ENCODE results near the gene HDAC4. TPM values are rescaled to one million over a fixed set of nuclear protein-coding genes. Genes with fewer than 3 reads are reported as not detected.

The HDAC4 gene
- total RNA-seq, 1 donor from 2014 or later, result 29.4 TPM

DNA sequence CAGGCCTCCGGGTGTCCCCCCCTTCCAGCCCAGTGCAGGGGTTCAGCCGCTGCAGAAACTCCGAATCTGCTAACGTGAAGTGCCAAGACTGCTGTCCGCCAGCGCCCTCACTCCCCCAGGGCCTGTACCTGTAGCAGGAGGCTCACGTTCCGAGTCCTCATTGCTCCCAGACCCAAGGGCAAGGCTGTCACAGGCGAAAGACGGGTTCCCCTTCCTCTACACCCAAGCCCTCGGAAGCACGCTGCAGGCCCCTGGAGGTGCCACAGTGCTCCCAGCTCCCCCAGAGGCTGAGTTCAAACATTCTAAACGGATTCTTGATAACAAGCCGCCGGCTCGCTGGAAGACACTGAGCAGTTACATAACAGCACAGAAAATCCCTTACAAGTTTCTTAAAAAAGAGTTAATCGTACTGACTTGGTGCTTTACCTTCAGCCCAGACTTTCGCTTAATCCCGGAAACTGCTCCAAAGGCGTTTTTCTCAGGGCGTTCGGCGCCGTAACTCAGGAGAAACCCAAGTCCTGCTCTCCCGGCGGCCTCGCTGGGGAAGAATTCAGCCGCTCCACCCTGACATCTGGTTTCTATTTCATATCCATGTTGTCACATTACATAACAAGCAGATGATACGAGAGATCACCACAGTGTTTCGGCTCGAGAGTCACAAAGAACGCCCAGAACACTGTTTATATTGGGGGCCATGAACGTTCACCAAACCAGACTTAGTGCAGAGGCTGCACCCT is 92.0 kb downstream of the HDAC4 start:
- DNase-seq (ENCODE audit: low read depth), result no peak

GRCh38 chr2:239307921-239308613 is 92.8 kb downstream of the HDAC4 start:
- DNase-seq (ENCODE audit: low read depth), result no peak

DNA sequence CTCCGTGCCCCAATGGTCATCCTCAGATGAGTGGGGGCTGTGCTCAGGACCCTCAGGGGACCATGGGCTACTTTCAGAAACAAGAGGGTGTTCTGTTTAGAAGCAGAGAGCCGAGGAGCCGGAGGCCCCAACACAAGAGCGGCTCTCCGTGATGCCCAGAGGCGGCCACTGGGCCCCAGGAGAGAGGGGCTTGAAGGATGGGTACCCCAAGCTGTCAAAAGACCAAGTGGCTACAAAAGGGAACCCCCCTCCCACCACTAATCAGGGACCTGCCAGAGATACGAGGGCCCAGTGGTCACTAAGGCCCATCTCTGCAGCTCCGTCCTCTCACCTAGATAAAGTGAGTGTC is 93.6 kb downstream of the HDAC4 start:
- DNase-seq (ENCODE audit: low read depth), result no peak

DNA sequence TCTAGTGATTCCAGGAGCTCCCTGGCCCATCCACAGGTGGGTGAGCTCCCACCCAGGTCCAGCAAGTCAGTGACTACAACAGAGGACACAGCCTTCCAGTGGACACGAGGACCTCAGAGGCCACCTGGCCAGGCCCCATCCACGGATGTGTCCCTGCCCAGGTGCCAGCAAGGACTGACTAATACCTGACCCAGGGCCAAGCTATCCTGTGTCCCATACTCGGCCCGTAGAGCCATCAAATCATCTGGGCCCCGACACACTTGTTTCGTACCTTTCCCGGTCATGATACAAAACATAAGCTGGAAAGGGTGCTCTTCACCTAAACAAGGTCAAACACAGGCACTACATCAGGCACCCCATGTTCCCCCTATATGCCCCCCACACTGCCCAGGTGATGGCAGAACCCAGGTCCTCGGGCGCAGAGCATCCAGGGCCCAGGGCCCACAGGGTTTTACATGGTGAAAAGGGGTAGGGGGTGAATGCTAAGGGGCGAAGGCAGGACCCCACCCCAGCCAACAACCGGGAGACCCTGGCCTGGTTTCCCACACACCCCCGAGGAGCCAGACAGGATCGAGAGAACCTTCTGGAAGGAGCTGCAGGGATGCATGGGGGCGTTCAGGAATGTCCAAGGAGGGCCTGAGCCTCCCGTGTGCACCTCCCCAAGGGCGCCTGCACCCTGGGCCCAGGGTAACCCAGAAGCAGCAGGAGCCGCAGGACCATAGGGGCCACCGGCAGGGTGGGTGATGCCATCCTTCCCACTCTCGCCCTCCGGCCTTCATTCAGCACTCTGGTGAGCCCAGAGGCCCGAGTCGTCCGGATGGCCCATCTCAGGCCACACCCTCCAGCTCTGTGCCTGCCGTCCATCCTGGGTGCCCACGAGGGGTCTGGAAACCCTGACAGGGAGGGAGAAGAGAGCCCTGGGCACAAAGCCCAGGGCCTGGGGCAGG is 94.3 kb downstream of the HDAC4 start:
- no peak for DNase-seq (ENCODE audit: low read depth)

DNA sequence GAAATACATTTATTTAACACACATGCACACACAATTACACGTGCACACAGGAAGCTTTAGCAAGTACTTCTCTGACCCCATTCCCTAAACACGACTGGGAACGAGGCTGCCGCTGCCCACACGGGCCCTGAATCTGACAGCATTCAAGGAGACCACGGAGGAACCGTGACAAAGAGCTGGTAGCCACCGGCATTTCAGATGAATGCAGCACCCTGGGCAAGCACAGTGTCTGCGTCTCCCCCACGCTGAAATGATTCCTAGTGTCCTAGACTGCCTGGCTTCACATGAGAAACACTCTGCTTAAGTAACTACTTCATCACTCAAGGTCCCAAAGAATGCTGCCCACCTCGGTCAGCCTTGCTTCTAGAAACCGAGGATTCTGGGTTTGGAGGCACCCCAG is 95.0 kb downstream of the HDAC4 start:
- DNase-seq (ENCODE audit: low read depth), result no peak

DNA sequence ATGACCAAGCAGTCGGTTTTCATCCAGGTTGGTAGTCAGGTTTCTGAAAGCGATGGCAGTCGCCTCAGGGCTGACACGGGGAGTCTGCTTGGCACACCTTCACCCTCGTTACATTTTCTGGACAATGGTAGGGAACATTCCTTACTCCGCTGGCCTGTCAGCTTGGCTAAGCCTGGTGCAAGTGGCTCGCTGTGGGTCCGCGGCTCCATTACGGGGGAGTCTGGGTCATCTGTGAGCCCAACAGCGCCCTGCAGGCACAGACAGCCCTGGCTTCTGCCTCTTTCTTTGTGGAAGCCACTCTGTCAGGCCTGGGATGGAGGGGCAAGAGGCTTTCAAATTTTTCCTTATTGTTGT is 95.6 kb downstream of the HDAC4 start:
- DNase-seq (ENCODE audit: low read depth), result no peak

DNA sequence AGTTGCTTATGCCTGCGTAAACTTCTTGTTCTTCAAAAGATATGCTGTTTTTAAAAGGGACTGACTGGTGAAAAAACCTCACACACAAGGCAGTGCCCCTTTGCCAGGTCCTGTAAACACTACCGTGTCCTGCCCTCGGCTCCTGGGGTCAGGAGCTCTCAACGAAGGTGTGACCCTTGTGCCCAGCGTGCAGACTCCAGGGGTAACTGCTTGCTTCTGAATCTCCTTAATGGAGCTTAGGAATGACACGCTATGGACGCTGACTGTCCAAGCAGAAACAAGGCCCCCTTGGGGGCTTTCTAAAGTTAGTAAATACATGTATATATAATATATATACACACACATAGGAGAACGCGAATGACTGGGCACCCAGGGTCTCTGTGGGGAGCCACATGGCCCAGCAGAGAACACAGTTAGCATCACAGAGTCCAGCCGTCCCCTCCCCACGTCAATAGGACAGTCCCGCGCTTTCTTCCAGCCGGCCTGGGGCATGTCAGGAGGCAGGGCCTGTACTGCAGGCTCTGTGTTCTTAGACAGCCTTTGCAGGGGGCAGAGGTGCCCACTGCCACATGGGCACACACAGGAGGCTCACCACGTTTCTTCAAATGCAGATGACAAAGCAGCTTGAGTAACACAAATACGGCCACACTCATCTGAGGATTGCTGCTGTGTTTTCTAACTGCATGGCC is 96.1 kb downstream of the HDAC4 start:
- DNase-seq (ENCODE audit: low read depth), result no peak

DNA sequence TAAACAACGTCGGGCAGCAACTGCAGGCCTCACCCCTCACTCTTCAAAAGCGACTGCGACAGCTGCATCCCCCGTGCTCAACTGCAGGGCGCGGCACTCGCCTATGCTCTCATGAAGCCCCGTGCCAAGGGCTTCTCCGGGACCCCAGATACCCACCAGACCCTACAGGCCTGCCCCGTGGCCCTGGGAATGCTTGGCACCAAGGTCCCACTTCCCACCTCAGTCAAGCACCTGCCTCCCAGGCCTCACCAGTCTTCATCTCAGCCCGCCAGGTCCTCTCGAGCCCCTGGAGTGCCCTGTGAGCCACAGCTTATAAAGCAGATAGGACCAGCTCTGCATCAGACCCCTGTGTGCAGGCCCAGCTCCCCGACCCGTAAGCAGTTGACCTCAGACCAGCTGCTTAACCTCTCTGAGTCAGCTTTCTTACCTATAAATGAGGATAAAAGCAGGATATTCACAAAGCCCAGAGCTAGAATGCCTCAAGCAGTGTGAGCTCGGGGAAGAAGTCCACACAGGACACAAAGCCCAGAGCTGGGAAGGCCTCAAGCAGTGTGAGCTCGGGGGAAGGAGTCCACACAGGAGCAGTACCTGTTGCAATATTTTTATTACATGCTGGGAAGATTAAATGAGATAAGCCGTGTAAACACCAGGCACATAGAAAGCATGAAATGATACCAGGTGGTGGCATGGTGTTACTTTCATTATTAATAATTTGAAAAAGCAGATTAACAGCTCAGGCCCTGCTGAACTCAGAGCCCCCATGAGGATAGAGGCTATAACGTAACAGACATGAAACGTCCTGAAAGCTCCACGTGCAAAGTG is 96.9 kb downstream of the HDAC4 start:
- no peak for DNase-seq (ENCODE audit: low read depth)

DNA sequence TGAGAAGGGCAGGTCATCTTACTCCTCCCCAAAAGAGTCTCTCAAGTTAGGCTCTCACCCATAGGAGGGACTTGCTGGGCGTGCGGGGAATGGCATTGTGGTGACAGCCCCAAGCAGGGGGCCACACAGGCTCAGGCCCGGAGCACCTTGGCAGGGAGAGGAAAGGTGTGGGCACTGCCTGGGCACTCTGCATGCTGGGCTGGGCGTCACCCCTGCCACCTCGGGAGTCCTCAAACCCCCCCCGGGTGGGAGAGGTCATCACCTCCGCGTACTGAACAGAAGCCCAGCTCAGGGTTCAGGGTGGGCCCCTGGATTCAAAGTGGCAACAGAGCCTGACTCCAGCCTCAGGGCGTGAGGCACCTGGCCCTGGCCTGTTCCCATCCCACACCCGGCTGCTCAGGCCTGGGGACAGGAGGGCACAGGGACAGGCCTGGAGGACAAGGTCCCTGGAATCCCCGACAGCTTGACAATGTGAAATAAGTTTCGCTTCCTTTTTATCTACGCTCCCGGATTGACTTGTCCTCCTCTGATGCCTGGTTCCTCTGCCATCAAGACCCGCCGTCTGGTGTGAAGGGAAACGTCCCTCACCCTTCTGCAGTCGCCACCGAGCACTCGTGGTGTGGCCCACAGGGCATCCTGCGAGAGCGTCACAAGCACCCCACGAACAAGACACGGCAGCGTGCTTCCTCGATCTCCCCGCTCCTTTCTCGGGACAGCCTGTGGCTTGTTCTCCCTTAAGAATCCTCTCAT is 97.8 kb downstream of the HDAC4 start:
- DNase-seq (ENCODE audit: low read depth), result no peak

GRCh38 chr2:239302083-239302807 is 98.6 kb downstream of the HDAC4 start:
- no peak for DNase-seq (ENCODE audit: low read depth)

GRCh38 chr2:239300871-239301735 is 99.7 kb downstream of the HDAC4 start:
- DNase-seq (ENCODE audit: low read depth), result no peak

- no peak for DNase-seq (ENCODE audit: low read depth)
Measured at GRCh38 chr2:239300242-239300641, 100.6 kb downstream of the HDAC4 start.

DNA sequence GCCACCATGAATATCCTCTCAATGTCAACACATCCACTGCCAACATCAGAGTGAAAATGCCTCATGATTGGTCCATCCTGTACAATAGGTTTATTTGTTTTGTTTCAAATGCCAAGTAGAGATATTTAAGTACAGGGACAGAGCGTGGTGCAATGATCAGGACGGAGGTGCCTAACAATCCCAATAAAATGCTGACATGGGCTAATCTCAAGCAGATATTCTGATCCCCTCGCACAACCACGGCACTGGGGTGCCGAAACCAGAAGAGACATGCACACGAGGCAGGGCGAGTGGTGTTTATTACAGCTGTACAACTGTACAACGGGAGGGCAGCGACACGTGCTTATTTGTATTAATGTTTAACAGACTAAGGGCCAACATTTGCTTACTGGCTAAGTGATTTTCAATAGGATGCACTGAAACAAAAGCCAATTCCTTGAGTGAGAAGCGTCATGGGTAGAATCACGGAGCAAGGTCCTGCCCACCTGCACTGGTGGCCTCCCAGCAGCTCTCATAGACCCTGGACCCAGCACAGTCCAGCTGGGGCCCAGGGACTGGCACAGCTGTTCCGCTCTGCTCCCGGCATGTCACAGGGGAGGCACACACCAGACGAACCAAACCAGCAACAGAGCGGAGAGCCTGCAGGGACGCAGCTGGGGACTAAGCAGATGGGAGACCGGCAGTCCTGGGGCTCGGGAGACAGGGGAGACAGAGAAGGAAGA is 101.4 kb downstream of the HDAC4 start:
- peak; percentile 87 for DNase-seq (ENCODE audit: low read depth)

DNA sequence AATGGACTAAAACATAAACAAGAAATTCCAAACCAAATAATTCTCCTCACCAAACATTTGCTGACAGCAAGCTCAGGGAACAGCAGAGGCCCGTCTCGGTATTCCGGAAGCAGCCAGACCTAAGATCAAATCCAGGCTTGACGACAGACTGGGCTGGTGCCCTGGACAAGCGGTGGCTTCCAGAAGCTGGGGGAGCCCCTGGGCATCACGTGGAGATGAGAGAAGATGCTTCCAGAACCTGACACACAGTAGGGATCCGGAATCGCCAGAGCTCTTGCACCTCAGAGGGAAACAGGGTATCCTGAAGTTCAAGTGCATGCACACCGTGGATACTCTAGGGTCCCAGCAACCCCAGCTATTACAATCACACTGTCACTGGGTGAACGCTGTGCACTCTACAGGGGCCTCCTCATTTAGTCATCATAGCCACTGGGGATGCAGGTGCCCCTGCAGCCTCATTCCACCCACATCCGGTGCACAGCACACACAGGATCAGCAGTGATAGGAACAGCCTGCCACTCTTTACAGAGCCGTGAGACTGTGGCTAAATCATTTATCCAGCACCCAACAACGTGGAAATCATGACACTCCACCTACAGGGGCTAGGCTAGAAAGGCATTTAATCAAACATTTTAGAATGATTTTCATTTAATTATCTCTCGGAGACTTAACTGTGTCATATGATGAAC is 102.6 kb downstream of the HDAC4 start:
- peak; percentile 49 for DNase-seq (ENCODE audit: low read depth)

DNA sequence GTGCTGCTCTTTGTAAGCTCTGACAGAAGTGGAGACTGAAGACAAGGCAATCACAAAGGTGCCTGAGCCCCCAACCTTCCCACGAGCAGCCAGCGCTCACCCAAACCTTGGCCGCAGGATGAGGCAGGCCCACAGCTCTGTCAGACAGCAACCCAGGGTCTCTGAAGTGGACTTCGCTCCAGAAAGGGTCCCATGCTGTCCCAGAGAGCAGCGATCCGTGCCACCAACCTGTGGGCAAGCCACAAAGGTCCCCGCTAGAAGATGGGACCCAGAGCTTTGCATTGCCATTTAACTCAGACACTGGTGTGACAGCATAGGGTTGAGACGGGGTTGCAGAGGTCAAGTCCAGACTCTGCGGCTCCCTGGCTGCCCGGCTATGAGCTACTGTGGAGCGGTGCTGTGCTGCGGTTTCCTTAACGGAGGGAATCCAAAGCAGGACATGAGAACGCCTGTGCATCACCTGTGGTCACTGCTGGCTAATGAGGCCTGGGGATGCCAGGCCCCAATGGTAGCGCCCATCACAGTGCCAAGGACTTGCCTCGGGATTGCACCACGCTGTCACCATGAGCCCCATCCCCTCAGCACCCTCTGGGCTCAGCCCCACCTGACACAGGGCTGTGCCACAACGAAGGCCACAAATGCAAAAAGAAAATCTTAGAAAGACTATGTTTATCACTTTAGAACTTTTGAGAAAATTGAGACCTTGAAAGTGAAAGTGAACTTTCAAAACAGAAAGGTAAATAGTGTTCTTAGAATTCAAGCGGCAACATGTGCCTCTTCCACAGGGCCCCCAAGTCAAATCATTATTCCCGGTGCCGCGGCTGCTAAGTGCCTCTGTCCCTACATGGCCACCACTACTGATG is 103.4 kb downstream of the HDAC4 start:
- no peak for DNase-seq (ENCODE audit: low read depth)
